COLO829 (cell line): ENCODE results near the gene LCE2C.

Experiments used
- DNase-seq: peaks from one replicate; pipeline ENCODE4 v3.0.0; 2012; ENCODE audit warnings: low spot score

The LCE2C gene

GRCh38 chr1:152725261-152725660 is 50.2 kb downstream of the LCE2C start:
- DNase-seq: no peak
